Measurements from ENCODE around the gene RAD23A.
"Not testable (repeated sequence)": the region's sequence is repeated elsewhere in the genome, so short reads cannot be mapped to it uniquely, and the experiment has no call there.

RAD23A gene

DNA sequence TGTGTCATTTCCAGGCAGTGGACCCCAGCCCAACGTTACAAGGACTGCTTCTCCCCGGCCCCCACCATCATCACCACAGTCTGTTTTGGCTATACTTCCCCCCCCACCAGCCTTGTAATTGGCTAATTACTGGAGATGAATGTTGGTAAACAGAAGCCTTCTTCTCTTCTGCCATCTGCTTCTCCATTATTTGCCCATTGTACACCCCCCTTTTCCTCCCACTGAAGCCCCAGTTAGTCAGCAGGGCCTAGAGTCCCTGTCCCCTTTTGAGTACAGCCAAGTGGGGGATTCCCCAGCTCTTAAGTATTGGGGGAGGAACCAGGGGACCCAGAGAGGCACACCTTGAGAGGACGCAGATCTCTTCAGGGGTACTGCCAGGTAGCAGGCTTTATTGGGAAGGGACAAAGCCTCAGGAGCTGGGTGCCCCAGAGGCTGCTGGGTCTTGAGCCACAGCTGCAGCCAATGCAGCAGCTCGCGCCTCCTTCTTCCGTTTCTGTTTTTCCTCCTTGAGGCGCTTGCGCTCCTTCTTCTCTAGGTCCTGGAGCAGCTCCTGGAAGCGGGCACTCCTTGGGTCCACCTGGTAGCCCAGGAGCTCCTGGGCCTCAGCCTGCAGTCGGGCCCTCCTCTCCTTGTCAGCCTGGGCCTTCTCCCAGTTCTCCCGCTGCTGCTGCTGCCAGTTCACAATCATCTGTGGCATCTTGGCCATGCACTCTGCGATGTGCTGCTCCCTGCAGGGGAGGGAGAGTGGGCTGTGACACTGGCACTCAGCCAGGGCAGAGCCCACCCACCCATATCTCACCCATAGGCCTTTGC lies 8.3 kb downstream of the RAD23A start:
- no peak for DNase-seq (ENCODE audit: low read depth in 1 of 2, low spot score in 1 of 2)
- no peak for TF ChIP-seq JUND (IDR thresholded peaks at IDR 0.05; ENCODE audit: low read depth)
- in situ Hi-C loops (cut with HindIII; ENCODE audit: low pct_unique_long_range_greater_than_20kb, low sequenced_read_pairs): no loop called here

DNA sequence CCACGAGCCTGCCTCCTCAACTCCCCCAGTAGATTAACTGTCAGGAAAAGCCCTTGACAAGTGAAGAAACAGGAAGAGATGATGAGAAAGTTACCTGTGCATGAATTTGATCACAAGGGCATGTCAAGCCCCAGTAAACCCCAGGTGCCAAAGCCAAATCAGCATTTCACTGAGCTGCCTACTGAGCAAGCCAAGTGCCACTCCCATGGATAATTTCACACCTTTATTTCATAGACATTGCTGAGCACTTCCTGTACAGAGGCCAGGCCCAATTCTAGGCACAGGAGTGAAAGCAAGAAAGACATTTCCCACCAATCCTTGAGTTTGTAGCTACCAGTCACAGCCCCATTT lies 8.9 kb downstream of the RAD23A start:
- no peak for TF ChIP-seq JUND (IDR thresholded peaks at IDR 0.05; ENCODE audit: low read depth)

DNA sequence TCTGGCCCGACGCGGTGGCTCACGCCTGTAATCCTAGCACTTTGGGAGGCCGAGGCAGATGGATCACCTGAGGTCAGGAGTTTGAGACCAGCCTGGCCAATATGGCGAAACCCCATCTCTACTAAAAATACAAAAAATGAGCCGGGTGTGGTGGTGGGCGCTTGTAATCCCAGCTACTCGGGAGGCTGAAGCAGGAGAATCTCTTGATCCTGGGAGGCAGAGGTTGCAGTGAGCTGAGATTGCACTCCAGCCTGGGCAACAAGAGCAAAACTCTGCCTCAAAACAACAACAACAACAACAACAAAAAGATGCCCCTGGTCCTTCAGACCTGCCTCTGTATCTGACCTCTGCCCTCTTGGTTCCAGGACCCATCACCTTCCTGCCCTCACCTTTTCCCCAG lies 9.9 kb downstream of the RAD23A start:
- in situ Hi-C loops (cut with HindIII; ENCODE audit: low pct_unique_long_range_greater_than_20kb, low sequenced_read_pairs); DNase-seq (ENCODE audit: low read depth in 1 of 2, low spot score in 1 of 2): not testable (repeated sequence)

More for the DNA sequence above, 8.9 kb downstream of the RAD23A start:
- no peak for DNase-seq (ENCODE audit: low read depth in 1 of 2, low spot score in 1 of 2)
- in situ Hi-C loops (cut with HindIII; ENCODE audit: low pct_unique_long_range_greater_than_20kb, low sequenced_read_pairs): no loop called here

DNA sequence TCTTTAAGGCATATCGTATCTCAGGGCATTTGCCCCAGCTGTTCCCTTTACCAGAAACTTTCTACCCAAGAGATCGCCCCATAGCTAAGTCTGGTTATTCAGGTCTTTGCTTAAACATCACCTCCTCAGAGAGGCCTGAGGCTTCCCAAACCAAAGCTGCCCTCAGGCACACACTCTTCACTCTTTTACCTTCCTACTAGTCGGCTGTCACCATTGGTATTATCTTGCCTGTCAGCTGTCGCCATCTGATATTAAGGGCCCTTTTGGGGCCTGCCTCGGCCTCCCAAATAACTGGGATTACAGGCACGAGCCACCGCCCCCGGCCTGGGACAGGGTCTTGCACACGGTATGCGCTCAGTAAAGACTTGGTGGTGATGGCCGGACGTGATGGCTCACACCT lies 10.3 kb downstream of the RAD23A start:
- TF ChIP-seq JUND (IDR thresholded peaks at IDR 0.05; ENCODE audit: low read depth): no peak
- in situ Hi-C loops (cut with HindIII; ENCODE audit: low pct_unique_long_range_greater_than_20kb, low sequenced_read_pairs): no loop called here

DNA sequence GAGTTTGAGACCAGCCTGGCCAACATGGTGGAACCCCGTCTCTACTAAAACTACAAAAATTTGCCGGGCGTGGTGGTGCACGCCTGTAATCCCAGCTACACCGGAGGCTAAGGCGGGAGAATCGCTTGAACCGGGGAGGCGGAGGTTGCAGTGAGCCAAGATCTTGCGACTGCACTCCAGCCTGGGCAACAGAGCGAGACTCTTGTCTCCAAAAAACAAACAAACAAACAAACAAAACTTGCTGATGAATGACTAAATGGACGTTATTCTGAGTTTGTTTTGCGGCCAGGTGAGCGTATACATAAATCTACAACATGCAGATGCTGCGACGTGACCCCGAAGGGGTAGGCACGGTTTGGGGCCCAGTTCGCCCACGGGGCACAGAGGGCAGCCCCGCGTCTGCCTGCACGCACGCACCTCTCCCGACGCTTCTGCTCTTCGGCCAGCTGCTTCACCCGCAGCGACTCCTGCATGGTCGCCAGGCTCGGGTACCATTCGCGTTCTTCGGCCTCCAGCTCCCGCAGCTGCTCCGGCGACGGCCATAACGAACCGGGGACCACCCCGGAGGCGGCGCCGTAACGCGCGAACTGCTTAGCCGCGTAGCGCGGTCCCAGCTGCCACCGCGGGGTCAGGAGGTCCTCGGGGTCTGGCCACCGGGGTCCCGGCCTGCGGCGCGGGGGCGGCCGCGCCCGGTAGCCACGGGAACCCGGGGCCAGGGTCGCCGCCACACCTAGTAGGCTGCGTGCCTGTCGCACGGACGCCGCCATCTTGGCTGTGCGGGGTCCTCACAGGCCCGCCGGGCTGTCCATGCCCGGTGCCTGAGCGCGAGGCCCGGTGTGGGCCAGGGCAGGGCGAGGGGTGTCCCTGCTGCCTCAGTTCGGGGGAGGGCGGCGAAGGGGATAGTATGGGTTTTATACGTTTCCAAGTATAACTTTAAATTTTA lies 11.1 kb downstream of the RAD23A start, which contains the start of gene GADD45GIP1:
Gene GADD45GIP1 (minus strand): TSS at position 778 of the 943 bp plus-strand sequence. CDS start 11 bp downstream, at position 767.
- in situ Hi-C loops (cut with HindIII; ENCODE audit: low pct_unique_long_range_greater_than_20kb, low sequenced_read_pairs): no loop called here
- TF ChIP-seq JUND (IDR thresholded peaks at IDR 0.05; ENCODE audit: low read depth): no peak
- peak in 1 of 2 experiments; percentile 83 for DNase-seq (ENCODE audit: low read depth in 1 of 2, low spot score in 1 of 2)

More for the DNA sequence above, 10.3 kb downstream of the RAD23A start:
- peak in 1 of 2 experiments; percentile 54 for DNase-seq (ENCODE audit: low read depth in 1 of 2, low spot score in 1 of 2)

DNA sequence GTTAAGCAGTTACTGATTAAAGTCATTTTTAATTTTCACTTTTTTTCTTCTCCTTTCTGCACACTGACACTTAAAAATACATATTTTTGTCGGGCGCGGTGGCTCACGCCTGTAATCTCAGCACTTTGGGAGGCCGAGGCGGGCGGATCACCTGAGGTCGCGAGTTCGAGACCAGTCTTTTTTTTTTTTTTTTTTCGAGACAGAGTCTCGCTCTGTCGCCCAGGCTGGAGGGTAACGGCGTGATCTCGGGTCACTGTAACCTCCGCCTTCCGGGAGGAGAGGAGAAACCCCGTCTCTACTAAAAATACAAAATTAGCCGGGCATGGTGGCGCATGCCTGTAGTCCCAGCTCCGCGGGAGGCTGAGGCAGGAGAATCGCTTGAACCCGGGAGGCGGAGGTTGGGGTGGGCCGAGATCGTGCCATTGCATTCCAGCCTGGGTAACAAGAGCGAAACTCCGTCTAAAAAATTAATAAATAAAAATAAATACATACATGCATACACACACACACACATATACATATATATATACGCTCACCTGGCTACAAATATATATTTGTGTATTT lies 11.8 kb downstream of the RAD23A start:
- DNase-seq (ENCODE audit: low read depth in 1 of 2, low spot score in 1 of 2); in situ Hi-C loops (cut with HindIII; ENCODE audit: low pct_unique_long_range_greater_than_20kb, low sequenced_read_pairs): not testable (repeated sequence)

DNA sequence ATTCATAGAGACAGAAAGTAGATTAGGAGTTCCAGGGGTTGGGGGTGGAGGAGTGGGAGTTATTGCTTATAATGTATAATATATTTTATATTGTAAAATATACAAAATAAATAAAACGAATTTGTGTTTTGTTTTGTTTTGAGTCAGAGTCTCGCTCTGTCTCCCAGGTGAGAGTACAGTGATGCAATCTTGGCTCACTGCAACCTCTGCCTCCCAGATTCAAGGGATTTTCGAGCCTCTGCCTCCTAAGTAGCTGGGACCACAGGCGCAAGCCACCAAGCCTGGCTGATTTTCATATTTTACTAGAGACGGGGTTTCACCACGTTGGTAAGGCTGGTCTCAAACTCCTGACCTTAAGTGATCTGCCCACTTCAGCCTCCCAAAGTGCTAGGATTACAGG lies 13.8 kb downstream of the RAD23A start:
- no peak for DNase-seq (ENCODE audit: low read depth in 1 of 2, low spot score in 1 of 2)
- TF ChIP-seq JUND (IDR thresholded peaks at IDR 0.05; ENCODE audit: low read depth): no peak
- in situ Hi-C loops (cut with HindIII; ENCODE audit: low pct_unique_long_range_greater_than_20kb, low sequenced_read_pairs): no loop called here

DNA sequence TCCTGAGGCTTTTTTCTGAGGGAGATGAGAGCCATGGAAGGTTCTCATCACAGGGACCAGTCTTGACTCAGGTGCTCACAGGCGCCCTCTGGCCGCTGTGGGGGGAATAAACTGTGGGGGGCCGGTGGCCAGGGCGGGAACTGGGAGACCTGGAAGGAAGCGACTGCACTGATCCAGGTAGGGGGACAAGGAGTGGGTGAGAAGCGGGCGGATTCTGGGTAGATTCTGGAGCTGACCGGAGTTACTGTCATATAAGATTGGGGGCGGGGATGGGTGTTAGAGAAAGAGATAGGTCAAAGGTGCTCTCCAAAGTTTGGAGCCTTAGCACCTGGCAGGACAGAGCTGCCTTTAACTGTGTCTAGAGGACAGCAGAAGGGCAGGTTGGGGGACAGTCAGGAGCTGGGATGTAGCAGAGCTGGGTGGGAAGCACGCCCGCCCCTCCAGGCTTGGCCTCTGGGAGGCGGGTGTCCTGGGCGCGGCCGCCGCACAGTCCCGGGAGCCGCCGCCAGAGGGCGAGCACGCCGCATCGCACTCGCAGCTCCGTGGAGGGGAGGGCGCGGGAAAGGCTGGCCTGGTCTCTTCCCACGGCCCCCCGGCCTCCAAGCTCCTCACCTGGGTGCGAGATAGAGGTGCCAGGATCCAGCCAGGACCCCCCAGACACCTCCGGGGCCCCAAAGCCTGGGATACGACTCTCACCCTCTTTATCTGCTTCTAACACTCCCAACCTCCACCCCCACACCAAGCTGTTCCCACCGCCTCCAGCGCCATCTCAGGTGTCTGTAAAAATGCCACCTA lies 19.6 kb downstream of the RAD23A start:
- in situ Hi-C loops (cut with HindIII; ENCODE audit: low pct_unique_long_range_greater_than_20kb, low sequenced_read_pairs): no loop called here
- peak; percentile 51 to 86 for DNase-seq (ENCODE audit: low read depth in 1 of 2, low spot score in 1 of 2)
- no peak for TF ChIP-seq JUND (IDR thresholded peaks at IDR 0.05; ENCODE audit: low read depth)

DNA sequence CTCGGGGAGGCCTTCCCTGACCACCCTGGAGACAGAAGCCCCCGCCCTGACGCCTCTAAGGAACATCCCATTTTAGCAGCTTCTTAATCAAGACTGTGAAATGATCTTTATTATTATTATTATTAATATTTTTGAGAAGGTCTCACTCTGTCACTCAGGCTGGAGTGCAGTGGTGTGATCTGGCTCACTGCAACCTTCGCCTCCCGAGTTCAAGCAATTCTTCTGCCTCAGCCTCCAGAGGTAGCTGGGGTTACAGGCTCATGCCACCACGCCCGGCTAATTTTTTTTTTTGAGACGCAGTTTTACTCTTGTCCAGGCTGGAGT lies 20.1 kb downstream of the RAD23A start:
- in situ Hi-C loops (cut with HindIII; ENCODE audit: low pct_unique_long_range_greater_than_20kb, low sequenced_read_pairs): no loop called here
- no peak for TF ChIP-seq JUND (IDR thresholded peaks at IDR 0.05; ENCODE audit: low read depth)
- no peak for DNase-seq (ENCODE audit: low read depth in 1 of 2, low spot score in 1 of 2)

DNA sequence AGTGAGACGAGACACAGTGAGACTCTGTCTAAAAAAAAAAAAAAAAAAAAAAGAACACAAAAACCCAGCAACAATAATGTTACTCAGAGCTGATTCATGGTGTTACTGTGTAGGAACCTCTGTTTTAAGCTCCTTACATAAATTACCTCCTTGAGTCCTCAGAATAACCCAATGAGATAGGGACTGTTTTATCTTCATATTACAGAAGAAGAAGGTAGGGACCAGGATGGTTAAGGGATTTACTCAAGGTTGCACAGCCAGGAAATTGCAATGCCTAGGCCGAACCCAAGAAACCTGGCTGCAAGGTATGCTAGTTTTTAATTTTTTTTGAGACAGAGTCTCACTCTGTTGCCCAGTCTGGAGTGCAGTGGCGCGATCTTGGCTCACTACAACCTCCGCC lies 22.2 kb downstream of the RAD23A start:
- no peak for DNase-seq (ENCODE audit: low read depth in 1 of 2, low spot score in 1 of 2)
- no peak for TF ChIP-seq JUND (IDR thresholded peaks at IDR 0.05; ENCODE audit: low read depth)
- in situ Hi-C loops (cut with HindIII; ENCODE audit: low pct_unique_long_range_greater_than_20kb, low sequenced_read_pairs): no loop called here

DNA sequence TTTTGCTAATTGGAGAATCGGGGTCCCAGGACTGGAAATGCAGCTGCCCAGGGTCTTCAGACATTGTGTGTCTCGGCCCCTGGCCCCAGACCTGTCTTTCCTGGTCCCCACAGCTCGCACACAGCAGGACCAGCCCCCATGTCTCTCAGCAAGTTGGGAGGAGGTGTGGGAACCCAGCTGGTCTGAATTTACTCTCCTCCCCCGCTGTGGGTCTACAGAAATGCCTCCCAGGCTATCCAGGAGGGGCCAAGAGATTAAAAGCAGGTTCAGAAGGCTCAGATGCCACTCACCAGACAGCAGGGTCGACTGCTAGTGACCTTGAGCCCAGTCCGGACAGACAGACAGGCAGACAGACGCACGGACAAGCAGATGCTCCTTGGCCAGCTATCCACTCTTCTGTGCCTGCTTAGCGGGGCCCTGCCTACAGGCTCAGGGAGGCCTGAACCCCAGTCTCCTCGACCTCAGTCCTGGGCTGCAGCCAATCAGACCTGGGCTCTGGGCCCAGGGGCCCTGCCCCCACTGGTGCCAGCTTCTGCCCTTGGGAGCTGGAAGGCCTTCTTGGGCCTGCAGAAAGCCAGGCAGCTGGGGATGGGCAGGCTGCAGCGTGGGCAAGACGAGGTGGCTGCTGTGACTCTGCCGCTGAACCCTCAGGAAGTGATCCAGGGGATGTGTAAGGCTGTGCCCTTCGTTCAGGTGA lies 23.8 kb downstream of the RAD23A start, which contains the start of gene DAND5:
Gene DAND5 (plus strand): TSS at position 285 of the 697 bp plus-strand sequence. CDS start 85 bp downstream, at position 370.
- in situ Hi-C loops (cut with HindIII; ENCODE audit: low pct_unique_long_range_greater_than_20kb, low sequenced_read_pairs): no loop called here
- no peak for DNase-seq (ENCODE audit: low read depth in 1 of 2, low spot score in 1 of 2)
- no peak for TF ChIP-seq JUND (IDR thresholded peaks at IDR 0.05; ENCODE audit: low read depth)

All from T47D (cell line).